GM18873 (cell line): ENCODE results near the gene PINK1.

Experiments
- ATAC-seq: cut with Tn5 transposase; IDR thresholded peaks from one replicate; pipeline ENCODE4 v1.9.1; 2021; ENCODE audit warnings: mild to moderate bottlenecking, moderate library complexity, moderate number of reproducible peaks; ENCODE audit not compliant: unreplicated experiment, low FRiP score

The PINK1 gene

GRCh38 chr1:20700636-20701215, 67.5 kb downstream of the PINK1 start:
- no peak for ATAC-seq
